ENCODE data around the gene GRID2IP. TPM values are rescaled to one million over a fixed set of nuclear protein-coding genes. Genes with fewer than 3 reads are reported as not detected.

GRID2IP gene
- total and polyA plus RNA-seq, 2 of the 13 experiments (the other 11 are each of a cell fraction or from before 2014, with no cell fraction given) = 0.03 TPM; not detected in 1

DNA sequence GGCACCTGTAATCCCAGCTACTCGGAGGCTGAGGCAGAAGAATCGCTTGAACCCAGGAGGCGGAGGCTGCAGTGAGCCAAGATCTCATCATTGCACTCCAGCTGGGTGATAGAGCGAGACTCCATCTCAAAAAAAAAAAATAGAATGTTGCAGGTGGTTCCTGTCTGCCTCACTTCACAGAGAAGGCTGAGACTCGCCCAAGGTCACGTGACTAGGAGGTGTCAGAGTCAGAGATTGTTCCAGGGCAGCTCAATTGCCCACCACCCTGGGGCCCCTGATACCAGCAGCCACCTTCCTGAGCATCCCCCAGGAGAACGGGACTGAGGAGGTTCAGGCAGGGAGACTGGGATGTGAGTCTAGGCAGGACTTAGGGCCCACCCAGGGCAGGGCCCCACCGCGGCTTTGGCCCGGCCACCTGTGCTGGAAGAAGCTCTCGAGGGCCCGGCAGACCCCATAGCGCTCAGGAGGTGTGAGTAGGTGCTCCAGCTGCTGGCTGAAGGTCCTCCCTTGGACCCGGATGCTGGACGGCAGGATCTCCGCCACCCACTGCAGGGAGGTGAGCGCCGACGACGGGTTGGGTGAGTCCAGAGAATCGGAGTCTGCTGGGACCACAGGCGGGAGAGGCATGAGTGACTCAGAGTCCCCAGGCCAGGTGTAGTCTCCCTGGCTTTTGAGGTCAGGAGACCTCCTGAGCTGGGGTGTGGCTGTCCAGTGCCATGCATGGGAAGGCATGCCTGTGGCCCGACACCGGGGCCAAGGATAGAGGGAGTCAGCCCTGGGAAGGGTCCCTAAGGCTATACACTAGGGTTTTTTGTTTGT is 30.9 kb downstream of the GRID2IP start:
- Histone ChIP-seq H2AFZ (ENCODE audit: low read length) (no peak overlapping the region), H3K4me1 (ENCODE audit: insufficient read depth, low read length) (peaks cover 6% of the 10 kb centered on the region; the same call in 1 of the 2 replicates), H3K4me3 (replicated peaks in 1 of 3; ENCODE audit: insufficient read depth in 1 of 3, low read depth in 2 of 3, low read length in 3 of 3) (no peak overlapping the region), H3K79me2 (ENCODE audit: insufficient read depth, low read length) (no peaks in the 10 kb centered on the region), H4K20me1 (ENCODE audit: insufficient read depth, low read length) (no peaks in the 10 kb centered on the region), H3K27ac (ENCODE audit: extremely low read length, insufficient read depth, low read length) (no peak overlapping the region), H3K9ac (ENCODE audit: insufficient read depth, low read depth, low read length) (no peak overlapping the region), H3K36me3 (replicated peaks in 1 of 2; ENCODE audit: control insufficient read depth in 1 of 2, insufficient read depth in 2 of 2, low read length in 2 of 2) (no peaks in the 10 kb centered on the region), H3K27me3 (ENCODE audit: control insufficient read depth in 1 of 2, insufficient read depth in 2 of 2, low read length in 2 of 2) (peaks cover 0 to 7% of the 10 kb centered on the region in 2 experiments; a peak in 3 of 5 replicates), H3K9me3 (ENCODE audit: low read length) (no peaks in the 10 kb centered on the region), H3K4me2 (ENCODE audit: low read depth, low read length) (no peak overlapping the region)
- intact Hi-C loops (cut with micrococcal nuclease; ENCODE audit: unreplicated experiment) (no loop called here), in situ Hi-C loops (cut with HindIII; ENCODE audit: extremely low pct_ligation_motif_present, low pct_unique_long_range_greater_than_20kb) (no loop called here)
- no peak for ATAC-seq
- ChIA-PET CTCF (ENCODE audit: low intra/inter-chr PET ratio, low total read pairs) (no interaction called here), POLR2A (no interaction called here)
- WGBS (ENCODE audit: low lambda C conversion rate) = 29% methylated on average over 4 of the region's 24 CpGs
- TF ChIP-seq ZNF263 (CRISPR knock-in tag; IDR thresholded peaks at IDR 0.05) (peak; percentile 68; the same call in 1 of the 2 replicates), MLLT10 (CRISPR knock-in tag; IDR thresholded peaks at IDR 0.05) (no peak), MIXL1 (CRISPR knock-in tag; IDR thresholded peaks at IDR 0.05) (no peak), RAD51 (IDR thresholded peaks at IDR 0.05; ENCODE audit: borderline replicate concordance) (peak; percentile 87; the same call in 1 of the 2 replicates)
- TF ChIP-seq, protein P1, sequence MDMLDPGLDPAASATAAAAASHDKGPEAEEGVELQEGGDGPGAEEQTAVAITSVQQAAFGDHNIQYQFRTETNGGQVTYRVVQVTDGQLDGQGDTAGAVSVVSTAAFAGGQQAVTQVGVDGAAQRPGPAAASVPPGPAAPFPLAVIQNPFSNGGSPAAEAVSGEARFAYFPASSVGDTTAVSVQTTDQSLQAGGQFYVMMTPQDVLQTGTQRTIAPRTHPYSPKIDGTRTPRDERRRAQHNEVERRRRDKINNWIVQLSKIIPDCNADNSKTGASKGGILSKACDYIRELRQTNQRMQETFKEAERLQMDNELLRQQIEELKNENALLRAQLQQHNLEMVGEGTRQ (IDR thresholded peaks at IDR 0.05; ENCODE audit: low read depth, low read length) = peak; percentile 68
- TF ChIP-seq, protein P1 (CRISPR knock-in tag; IDR thresholded peaks at IDR 0.05; ENCODE audit: borderline replicate concordance) = no peak
- no TSS peak for BruUV-seq (replicated peaks)
- DNase-seq (ENCODE audit: low spot score) = no peak
- no peak for FAIRE-seq
